T-helper 22 cell (primary cell): ENCODE data around the gene PDCD1LG2.
"Not testable (repeated sequence)": the region's sequence is repeated elsewhere in the genome, so short reads cannot be mapped to it uniquely, and the experiment has no call there.

Experiments used
- DNase-seq: peaks from one replicate; pipeline ENCODE4 v3.0.0-alpha.2; 2020; ENCODE audit warnings: low read depth

Gene PDCD1LG2

GRCh38 chr9:5510360-5510931 lies at the start of gene PDCD1LG2:
Gene PDCD1LG2 (plus strand): TSS chr9:5510531. CDS start chr9:5522547, 12,016 bp downstream.
- DNase-seq = no peak

DNA sequence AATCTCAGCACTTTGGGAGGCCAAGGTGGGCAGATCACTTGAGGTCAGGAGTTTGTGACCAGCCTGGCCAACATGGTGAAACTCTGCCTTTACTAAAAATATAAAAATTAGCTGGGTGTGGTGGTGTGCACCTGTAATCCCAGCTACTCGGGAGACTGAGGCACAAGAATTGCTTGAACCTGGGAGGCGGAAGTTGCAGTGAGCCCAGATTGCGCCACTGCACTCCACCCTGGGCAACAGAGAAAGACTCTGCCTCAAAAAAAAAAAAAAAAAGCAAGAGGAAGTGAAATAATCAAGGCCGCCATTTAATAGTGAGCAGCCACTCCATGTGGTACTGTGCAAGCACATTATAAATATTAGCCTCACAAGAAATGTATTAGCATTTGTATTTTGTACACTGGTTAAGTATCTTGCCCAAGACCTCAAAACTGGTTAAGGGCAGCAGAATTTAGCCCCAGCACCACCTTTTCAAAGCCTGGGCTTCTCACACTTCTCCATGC lies 45.5 kb upstream of the PDCD1LG2 start:
- DNase-seq = not testable (repeated sequence)

DNA sequence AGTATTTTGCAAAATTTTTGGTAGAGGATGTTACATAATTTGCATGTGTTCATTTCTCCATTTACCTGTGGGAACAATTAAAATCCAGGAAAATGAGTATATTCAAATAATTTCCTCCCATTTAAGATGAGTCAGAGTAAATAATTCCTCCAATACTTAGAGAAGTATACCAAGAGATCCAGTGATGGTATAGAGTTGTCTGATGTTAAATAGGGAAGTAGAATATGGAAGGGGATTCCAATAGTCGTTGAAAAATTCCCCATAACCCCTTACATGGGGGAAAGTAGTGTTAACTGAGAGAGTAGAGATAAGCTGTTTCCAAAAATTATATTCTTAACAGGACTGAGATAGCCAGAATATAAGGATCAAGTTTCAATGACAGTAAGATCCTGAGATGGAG lies 44.3 kb upstream of the PDCD1LG2 start:
- DNase-seq = no peak

DNA sequence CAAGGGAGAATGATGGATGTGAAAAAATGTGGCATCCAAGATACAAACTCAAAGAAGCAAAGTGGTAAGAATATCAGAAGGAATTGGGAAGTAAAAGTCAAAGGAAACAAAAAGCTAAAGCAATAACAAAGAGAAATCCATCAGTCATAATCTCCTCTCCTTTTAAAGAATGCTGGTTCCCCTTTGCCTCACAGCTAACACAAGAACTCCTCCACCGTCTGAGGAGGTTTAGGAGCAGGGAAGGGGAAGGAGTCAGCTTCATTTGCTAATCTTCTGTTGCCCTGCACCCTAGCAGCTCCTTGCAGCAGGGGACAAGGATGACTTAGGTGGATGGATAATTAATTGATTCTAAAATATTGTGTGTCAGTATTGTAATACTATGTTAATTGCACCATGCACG lies 43.6 kb upstream of the PDCD1LG2 start:
- DNase-seq = no peak

- no peak for DNase-seq
Measured at GRCh38 chr9:5468850-5469249, 41.5 kb upstream of the PDCD1LG2 start.

DNA sequence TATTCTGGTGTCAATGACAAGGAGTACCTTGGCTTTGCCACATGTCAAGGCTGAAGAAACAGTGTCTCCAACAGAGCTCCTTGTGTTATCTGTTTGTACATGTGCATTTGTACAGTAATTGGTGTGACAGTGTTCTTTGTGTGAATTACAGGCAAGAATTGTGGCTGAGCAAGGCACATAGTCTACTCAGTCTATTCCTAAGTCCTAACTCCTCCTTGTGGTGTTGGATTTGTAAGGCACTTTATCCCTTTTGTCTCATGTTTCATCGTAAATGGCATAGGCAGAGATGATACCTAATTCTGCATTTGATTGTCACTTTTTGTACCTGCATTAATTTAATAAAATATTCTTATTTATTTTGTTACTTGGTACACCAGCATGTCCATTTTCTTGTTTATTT lies 40.2 kb upstream of the PDCD1LG2 start:
- DNase-seq = no peak

DNA sequence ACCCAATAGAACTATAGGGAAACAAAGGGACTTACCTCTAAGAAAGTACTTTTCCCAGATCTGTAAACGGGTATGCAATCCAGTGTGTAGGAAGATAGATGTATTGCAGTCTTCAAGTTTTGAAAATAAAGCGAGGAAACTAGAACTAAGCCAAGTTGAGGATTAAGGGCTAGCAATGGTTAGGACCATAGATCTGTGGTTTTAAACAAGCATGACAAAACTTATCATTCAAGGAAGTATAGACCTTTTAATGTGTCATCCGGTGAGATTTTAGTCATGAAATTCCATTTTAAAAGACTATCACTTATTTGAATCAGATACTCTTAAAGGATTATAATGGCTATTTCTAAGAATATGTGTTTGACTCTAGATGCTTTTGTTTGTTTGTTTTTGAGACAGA lies 39.5 kb upstream of the PDCD1LG2 start:
- no peak for DNase-seq

- not testable (repeated sequence) for DNase-seq
Measured at GRCh38 chr9:5475611-5476010, 34.7 kb upstream of the PDCD1LG2 start.

- no peak for DNase-seq
Measured at GRCh38 chr9:5478206-5478605, 32.1 kb upstream of the PDCD1LG2 start.

- DNase-seq = no peak
Measured at GRCh38 chr9:5479994-5480694, 30.2 kb upstream of the PDCD1LG2 start.

- no peak for DNase-seq
Measured at GRCh38 chr9:5480919-5481318, 29.4 kb upstream of the PDCD1LG2 start.

DNA sequence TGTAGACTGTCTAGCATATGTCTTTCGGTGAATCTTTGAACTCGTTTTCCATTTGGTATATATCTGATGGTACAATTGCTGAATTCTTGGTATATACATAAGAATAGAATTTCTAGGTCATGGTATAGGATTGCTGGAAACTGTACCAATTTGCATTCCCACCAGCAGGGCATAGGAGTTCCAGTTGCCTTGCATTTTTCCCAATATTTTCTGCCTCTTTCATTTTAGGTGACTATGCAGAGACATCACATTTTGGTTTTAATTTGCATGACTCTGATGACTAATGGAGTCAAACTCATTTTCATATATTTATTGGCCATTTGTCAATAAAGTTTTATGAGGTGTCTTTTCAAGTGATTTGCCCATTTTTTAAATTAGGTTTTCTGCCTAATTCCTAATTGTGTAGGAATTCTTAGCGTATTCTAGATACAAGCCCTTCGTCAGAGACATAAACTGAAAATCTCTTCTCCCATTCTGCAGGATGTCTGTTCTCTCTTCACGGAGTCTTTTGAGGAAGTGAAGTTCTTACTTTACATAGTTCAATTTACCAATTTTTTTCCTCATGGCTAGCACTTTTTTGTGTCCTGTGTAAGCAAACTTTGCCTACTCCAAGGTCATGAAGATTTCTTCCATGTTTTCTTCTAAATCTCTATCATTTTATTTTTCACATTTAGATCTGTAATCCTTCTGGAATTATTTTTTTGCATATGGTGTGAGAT lies 28.9 kb upstream of the PDCD1LG2 start:
- DNase-seq = no peak

- no peak for DNase-seq
Measured at GRCh38 chr9:5482194-5482593, 28.1 kb upstream of the PDCD1LG2 start.

DNA sequence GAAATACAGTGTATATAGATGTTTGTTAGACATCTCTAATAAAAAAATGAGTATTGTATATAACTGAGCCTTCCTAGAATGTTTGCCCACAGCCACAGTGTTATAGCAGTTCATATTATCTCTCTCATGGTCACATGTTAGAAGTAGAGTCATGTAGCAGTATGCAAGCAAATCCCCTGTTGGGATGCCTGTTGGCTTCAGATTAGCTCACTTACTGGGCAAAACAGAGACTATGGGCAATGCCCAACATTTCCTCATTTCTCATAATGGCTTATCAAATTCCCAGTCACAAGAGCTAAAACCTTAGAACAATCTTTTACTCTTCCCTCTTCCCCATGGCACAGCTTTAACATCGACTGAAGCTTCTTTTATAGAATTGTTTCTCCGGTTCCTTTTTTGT lies 27.0 kb upstream of the PDCD1LG2 start:
- no peak for DNase-seq

GRCh38 chr9:5485378-5486085 lies 24.8 kb upstream of the PDCD1LG2 start:
- no peak for DNase-seq

- DNase-seq = no peak
Measured at GRCh38 chr9:5486988-5487387, 23.3 kb upstream of the PDCD1LG2 start.

DNA sequence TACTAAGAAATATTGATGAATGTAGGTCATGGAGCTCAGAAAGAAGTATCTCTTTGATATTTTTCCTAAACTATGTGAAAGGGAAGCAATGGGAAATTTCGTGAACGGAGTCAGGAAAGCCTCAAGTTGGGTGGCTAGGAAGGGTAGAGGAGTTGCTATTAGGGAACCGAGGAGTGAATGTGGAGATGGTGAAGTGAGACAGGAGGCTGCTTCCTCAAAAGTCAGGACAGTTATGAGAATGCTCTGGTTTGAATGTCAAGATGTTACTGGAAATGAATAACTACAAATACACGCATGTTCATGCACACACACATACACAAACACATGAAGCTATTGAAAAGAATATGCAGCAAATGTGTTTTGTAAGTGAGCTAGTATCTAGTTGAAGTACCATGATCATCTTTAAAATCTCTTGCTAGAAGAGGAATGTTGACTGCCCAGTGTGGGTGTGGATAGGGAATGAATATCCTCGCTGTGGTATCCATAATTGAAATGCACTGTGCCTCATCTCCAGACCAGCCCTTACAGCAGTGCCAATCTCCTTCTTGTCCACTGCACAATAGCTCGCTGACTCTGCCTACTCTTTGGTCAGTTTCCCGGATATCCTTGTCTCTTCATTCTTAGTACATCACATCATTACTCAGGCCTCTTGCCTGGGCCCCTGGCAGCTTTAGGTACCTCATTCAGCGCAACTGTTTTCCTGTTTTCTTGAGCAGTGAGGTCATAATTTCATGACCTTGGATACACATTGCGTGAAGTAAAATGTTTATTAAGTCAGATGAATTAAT lies 21.9 kb upstream of the PDCD1LG2 start:
- no peak for DNase-seq

GRCh38 chr9:5489630-5490490 lies 20.5 kb upstream of the PDCD1LG2 start:
- DNase-seq = no peak

DNA sequence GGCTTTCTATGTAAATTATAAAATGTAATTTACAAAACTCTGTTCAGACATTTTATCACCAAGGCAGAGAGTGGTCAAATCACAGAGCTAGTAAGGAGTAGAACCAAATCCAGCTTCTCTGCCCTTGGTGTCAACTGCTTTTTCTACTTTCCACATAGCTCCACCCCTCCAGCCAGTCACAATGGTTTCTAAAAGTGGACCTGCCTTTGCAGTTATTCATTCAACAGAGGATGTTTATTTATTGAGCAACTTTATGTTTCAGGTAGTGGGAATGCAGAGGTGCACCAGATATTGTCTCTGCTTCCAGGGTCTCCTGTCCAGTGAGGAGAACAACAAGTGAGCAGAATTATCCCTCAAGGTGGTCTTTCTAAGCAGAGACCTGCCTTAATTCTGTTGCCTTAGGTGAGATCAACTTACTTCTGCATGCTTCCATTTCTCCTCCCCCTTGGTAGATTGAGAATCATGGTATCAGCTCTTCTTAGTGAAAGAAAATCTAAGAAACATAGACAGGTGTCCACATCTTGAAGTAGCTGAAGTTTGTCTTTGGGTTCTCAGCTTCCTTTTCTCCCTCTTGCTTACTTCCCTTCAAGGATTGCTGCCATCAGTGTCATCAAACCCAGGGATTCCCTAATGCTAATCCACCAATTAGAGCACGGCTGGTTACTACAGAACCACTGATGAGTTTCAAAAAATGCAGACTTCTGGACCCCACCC lies 17.2 kb upstream of the PDCD1LG2 start:
- DNase-seq = no peak
